Ramos (cell line): ENCODE measurements around the gene MAML3.

Experiments
- in situ Hi-C: fragments of 300-500 bp; cut with MboI; formaldehyde crosslinking; loops from one replicate; pipeline ENCODE4 v1.14.3; 2022; ENCODE audit warnings: low sequenced_read_pairs; ENCODE audit not compliant: unreplicated experiment

Gene MAML3

DNA sequence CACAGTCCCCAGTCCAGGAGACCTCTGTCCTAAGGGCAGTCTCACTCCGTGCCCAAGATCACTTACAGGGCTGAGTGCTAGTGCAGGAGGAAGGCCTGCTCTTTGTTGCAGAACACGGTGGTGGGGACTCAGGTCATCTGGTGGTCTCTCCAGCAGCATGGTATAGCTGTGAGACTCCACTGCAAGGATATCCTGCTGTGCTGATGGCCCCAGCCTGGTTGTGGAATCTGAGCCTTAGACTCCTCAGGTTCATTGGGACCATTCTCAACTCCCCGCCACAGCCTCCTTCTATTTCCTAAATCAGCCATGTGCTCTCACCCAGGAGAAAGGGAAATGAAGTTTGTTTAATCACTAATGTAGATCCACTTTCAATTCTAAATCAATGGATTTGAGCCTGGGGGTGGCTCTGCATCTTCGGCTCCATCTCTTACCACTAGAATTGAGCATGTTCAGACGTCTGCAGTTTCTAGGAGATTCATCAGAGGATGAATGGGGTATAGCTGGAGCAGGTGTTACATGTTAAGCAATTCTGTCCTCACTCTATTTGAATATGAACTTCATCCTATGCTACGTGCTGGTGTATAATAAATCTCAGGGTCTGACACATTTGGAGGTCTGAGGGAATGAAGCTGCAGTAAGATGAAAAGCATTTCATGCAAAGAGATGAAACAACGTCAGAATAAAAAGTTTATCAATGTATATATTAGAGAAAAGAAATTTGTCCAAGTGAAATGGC lies 299.1 kb downstream of the MAML3 start:
- in situ Hi-C loops: no loop called here

DNA sequence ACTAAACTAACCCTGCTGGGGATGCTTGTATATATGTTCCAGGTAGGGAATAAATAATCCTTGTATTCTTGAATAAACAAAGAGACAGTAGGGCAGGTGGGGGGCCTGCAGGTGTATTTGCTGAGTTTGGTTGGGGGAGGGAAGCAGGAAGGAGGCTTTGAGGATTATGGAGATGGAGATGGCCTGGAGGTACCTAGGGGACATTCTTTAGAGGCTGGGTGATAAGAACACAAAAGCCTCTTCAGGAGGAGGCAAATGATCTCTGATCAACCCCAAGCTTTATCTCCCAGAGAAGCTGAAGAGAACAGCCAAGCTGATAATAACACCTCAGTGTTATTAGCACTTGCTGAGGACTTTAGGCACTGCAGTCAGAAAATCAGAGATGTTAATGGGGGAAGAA lies 300.7 kb downstream of the MAML3 start:
- in situ Hi-C loops: no loop called here

DNA sequence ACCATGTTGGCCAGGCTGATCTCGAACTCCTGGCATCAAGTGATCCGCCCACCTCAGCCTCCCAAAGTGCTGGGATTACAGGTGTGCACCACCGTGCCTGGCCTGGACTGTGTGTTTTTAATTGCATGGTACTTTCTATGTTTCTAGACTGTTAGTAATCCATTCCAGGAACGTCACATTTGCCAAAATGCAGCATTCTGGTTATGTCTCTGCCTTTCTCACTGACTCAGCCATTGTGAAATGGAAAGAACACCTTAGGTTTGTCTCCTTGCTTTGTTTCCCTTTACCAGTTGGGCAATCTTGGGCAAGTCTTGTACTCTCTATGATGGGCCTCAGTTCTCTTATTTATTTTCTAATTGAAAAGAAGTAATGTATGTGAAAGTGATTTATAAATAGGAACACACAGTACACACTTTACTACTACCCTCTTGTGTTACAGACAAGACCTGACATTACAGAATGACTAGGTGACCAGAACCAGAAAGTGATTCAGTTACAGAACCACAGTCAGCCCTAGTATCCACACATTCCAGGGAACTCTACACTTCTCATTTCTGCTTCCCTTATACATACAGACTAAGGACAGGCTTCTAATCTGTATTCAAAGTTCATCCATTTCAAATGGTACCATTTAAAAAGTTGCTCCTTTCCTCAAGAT lies 301.2 kb downstream of the MAML3 start:
- in situ Hi-C loops: no loop called here

DNA sequence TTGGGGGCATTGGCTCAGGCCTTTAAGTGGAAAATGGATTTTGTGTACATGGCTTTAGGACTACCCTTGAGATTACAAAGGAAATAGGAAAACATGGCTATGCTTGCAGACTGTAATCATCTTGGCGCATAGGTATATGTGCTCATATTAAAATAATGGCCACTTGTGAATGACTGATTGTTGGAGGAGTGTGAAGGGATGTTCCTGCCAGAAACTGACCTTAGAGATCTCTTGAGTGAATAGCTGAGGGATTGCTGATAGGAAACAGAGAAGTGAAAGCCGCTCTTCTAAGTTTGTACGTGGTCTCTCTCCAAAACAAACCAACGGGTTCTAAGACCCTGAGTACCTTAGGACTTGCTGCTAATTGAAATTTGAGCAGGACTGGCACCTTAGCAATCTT lies 302.3 kb downstream of the MAML3 start:
- in situ Hi-C loops: no loop called here

DNA sequence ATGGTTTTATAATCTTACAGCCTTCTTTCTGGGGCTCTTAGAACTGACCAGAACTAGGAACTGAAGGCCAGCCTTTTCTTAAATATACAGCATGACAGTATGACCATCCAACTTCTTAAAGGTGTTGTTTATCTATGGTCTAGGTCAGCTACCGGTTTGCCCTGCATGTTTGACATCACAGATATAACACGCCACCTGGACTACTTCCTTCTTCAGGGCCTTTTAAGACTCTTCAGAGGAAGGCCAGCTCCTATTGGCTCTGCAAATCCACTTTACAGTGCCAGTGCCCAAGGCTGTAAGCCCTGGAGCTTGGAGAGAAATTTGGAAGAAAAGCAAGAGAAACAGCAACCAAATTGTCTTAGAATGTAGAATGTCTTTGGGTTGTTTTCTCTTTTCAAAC lies 302.9 kb downstream of the MAML3 start:
- in situ Hi-C loops: no loop called here

DNA sequence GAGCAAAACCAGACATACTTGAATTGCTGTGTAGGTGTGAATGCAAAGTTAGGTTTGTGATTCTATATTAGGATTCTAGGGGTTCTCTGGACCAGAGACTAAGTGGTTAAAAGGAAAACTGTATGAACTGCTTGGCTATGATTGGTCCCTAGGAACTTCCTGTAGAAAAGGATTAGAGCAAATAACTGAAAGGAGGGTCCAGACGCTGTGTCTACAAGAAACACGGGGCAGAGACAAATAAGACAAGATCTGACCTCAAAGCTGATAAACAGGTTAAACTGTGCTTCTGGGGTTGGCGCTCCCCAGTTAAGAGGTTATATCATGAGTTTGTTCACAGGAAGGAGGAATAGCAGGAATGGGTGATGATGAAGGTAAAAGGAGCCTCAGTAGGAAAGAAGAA lies 304.8 kb downstream of the MAML3 start:
- in situ Hi-C loops: no loop called here

DNA sequence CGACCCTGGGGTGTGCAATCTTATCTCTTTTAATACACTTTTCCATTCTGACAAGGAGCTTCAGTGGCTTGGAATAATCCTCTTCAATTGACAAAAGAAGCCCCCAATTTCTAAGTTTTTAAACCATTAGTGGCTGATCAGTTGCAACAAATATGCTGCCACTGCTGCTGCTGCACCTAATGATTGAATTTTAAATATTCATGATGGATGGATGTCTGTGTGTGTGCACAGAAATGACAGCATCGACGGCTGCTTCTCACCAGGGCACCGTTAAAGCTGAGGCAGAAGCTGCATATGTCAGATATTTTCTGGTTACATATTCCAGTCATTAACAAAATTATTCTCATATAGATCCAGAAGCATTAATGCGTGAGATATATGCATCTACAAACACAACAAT lies 306.0 kb downstream of the MAML3 start:
- in situ Hi-C loops: no loop called here

DNA sequence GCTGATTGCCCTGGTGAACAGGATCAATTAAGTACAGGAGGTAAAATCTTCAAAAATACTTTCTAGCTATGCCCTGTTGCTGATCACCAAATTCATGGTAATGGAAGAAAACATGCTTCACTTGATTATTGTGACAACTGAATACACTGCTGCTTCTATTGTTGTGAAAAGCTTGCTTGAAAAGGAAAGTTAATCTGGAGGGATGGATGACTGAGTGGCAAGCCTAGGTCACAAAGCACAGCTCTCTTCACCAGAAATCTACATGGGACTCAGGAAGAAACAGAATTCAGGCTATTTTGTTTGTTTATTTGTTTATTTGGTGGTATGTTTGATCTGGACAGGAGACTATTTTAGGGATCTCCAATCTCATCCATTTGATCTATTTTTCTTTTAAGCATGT lies 306.4 kb downstream of the MAML3 start:
- in situ Hi-C loops: no loop called here

DNA sequence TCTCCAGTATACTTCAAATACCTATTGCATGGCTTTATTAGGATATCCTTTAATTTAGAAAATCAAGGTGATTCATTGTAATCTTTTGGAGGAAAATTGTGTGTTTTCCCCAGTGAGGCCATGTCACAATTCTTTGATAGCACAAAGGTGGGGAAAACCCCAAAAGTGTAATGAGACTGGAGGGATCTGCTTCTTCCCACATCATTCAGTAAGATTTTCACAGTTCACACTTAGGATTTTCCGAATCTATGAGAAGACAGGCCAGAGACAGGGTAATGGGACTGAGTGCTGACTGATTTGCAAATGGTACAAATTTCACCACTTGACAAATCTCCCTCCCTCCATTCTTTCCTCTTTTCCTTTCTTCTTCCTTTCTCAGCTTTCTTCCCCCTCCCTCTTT lies 307.2 kb downstream of the MAML3 start:
- in situ Hi-C loops: no loop called here

DNA sequence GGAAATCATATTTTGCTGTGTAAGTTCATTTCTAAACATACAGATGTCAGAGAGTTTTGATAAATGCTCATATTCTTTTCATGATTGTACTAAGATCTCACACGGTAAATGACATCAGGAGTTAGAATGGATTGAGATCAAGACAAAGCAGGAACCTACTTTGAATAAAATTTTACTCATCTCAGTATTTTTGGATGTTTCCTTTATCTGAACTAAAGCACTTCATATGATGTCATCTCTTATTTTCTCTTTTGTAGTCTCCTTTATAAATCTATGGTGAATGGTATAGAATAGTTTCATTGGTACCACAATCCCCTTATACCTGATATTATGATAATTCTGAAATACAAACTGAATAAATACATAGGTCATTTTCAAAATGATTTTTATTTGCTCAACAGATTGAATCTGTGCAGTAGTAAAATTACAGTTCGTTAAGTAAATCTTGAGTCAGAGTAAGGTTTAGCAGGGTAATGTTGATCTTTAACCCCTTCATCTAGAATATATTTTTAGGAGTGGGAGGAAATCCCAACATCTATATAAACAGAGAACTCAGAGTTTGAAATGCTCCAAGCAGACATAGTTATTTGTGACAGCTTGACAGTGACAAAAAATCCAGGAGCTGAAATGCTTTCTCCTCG lies 308.4 kb downstream of the MAML3 start:
- in situ Hi-C loops: no loop called here

DNA sequence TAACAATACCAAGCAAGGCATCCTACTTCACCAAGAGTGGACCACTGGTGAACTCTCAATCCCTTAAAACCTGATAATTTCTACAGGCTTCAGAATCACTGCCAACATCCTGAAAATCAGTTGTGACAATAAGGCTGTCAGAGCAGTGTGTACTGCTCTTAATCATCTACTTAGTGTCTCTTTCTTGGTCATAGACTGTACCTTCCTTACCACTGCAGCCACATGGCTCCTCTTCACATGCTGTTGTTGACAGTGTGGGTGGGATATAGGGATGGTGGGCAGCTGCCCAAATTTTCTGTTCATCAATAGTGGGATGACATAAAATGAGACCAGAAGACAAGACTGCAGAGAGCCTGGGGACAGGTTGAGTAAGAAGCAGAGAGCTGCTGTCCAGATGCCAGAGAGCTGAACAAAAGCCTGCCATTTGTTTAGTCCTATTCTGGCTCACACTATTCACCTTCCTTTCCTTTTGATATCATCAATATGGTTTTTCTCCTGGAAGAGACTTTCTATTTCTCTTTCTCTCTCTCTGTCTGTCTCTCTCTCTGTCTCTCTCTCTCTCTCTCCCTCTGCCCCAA lies 309.4 kb downstream of the MAML3 start:
- in situ Hi-C loops: no loop called here

DNA sequence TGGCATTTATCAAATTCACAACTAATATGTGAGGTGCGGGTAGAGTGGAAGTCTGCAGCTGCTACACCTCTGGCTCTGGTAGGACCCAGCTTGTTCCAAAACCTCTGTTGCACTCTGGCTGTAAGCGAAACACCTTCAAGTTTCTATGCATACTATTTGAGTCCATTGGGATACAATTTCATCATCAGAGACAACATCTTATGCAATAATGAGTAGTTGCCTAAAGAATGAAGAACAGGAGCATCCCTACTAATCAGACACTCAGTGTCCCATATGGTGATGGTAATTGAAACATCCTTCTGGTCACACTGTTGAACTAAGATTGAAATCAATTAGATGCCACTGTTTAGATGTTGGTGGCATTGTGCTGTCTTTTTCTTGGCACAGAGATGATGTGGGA lies 309.9 kb downstream of the MAML3 start:
- in situ Hi-C loops: no loop called here

DNA sequence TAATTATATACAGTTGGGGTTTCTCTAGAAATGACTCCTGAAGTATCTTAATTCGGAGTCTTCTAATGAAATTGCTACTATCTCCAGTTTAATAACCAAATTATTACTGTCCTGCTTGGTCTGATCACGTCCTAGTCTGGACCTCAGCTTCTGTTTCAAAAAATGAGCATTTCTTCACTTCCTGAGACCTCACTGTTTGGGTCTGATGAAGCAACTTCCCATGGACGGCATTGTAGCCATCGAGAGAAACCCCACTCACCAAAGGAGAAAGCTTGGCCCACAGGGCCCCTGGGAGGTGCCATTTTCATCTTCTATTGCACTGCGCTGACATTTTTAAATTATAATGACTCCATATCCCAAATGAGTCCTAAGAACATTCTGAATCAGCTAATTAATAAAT lies 310.3 kb downstream of the MAML3 start:
- in situ Hi-C loops: no loop called here

DNA sequence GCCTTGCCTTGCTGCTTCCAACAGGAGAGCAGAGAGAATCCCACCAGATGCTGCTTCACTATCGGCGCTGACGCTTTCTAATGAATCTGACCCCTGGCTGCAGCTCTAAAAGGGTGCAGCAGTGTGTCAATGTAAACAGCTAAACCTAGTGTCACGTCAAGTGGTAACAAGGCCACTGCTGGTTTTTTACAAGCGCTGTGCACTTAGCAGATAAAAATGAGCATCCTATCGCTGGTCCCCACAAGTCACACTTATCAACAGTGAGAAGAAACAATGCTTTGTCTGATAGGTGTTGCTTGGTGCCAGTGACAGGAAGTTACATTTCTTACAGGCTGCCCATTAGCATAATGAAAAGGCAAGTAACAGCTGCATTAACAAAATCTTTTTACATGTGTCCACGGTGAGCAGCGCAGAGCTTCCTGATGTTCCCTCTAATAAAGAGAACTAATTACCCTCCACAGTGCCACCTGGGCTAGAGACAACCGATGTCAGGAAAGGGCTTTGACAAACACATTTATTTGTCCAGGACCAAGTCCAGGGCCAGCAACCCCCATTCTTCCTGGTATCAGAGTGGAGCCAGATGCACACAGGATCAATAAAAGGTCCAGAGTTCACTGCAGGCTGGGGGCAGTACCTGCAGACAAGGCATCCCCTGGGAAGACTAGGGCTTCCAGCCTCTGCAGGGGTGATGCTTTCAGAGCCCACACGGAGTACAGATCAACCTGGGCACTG lies 312.4 kb downstream of the MAML3 start:
- in situ Hi-C loops: no loop called here

DNA sequence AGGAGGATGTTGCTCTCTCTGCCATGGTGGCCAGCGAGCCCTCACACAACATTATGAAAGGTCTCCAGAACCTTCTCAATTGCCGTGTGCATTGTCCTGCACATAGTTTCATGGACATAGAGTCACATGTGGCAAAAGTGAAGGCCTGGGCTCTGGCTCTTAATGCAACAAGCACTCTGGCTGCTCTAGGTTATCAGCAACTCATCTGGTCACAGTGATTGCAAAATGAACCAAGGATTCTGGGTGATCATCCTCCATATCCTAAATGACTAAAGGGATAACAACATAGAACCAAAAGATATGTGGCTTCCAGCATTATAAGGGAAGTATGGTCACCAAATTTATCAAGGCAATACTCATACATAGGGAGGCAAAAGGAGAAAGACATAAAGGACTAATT lies 313.2 kb downstream of the MAML3 start:
- in situ Hi-C loops: no loop called here

DNA sequence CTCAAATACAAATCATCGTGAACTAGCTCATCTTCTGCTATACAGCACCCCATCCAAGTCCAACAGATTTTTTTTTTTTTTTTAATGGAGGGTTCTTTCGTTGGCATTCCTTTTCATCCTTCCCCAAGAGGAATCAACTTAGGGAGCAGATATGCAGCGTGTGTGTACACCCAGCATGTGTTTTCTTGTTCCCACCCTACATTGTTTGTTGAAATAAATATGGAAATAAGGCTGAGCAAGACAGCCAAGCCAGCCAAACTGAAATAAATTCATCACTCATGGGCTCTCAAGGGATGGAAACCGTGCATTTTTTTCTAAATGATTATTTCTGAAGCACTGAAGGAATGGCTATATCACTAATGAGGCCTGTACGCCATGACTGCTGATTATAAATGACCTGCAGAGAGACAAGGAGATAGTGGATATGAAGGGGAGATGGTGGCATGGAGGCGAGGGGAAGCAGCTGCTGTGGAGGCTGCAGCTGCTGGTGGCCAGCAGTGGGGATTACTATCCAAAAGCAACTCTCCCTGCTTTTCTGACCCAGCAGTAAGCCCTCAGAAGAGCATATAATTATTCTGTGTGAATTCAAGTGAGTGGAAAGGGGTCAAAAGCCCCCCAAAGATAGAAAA lies 314.5 kb downstream of the MAML3 start:
- in situ Hi-C loops: no loop called here

DNA sequence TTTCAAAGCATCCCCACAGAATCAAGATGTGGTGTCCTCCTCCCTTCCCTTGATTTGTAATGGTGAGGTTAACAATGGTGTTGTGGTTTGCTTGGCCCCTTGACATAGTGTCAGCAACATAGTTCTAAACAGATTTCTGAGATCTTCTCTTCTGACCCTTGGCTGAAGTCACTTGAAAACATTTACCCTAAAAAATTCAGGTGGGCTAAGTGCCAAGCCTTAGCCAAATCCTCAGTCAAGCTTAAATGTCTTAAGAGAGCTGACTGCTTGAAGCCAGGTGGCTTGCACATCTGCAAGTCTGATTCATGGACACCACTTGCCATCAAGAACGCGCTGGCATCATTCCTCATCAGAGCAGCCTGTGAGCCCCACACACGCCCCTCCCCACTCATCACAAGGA lies 315.2 kb downstream of the MAML3 start:
- in situ Hi-C loops: no loop called here

DNA sequence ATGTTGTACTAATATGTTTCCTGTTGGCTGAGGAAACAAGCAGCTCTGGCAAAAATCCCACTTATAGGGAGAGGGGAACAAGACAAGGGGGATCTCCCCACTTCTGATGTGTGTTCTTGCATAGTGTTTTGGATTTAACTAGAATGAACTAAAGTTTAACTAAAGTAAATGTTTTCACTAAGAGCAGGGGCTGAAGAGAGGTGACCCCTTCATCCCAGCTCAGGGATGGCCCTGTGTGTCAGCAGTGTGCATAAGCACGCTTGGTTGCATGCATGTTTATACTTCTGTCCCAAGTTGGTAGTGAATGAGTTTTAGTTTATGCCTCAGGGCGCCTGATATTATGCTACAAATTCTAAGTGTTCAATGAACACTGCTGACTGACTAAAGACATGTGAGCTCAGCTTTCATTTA lies 319.0 kb downstream of the MAML3 start:
- in situ Hi-C loops: no loop called here

DNA sequence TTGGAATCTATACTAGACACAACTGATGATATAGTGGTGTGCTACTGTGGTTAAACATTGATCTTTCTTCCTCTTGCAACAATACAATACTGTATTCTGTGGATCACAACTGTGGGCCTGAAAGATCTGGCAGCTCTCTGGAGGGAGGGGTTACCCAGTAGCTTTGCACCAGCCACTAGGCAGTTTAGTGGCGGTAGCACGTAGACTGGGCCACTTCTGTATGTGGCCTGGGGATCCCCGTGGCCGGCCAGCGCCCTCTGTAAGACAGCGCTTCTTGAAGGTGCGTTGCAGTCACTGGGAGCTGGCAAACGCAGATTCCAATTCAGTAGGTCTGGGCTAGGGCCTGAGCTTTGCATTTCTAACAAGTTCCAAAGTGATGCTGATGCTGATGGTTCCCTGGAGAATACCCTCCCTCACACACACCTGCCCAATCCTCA lies 319.7 kb downstream of the MAML3 start:
- in situ Hi-C loops: no loop called here
